Measurements from ENCODE around the gene JMJD8. TPM values are rescaled to one million over a fixed set of nuclear protein-coding genes. Genes with fewer than 3 reads are reported as not detected.

JMJD8 gene
- total and polyA plus RNA-seq, 9 of the 15 experiments (the other 6 are each of a cell fraction or from before 2014, with no cell fraction given), result 1.2 to 50.6 (median 29.3) TPM

GRCh38 chr16:728131-728889 is 44.2 kb upstream of the JMJD8 start (continued):
- TF ChIP-seq SMARCB1 (IDR thresholded peaks at IDR 0.05; ENCODE audit: insufficient read length, low read depth) (no peak), ZBTB34 (CRISPR knock-in tag; IDR thresholded peaks at IDR 0.05) (no peak), ZNF780A (CRISPR knock-in tag; IDR thresholded peaks at IDR 0.05) (no peak), TAL1 (IDR thresholded peaks at IDR 0.05) (no peak), PCBP2 (IDR thresholded peaks at IDR 0.05; ENCODE audit: low read depth, low read length, poor library complexity, severe bottlenecking) (no peak), ZNF507 (tag; conservative IDR thresholded peaks at IDR 0.05) (no peak), SETDB1 (IDR thresholded peaks at IDR 0.05; ENCODE audit: low read length) (no peak), CHD7 (IDR thresholded peaks at IDR 0.05; ENCODE audit: low read depth, low read length) (no peak), TEAD4 (IDR thresholded peaks at IDR 0.05; ENCODE audit: low read length) (no peak), TEAD4 (CRISPR knock-in tag; IDR thresholded peaks at IDR 0.05; ENCODE audit: borderline replicate concordance) (no peak), MEF2A (IDR thresholded peaks at IDR 0.05; ENCODE audit: control insufficient read depth, low read depth, low read length) (no peak), ARNT (IDR thresholded peaks at IDR 0.05) (no peak), HNRNPLL (IDR thresholded peaks at IDR 0.05; ENCODE audit: low read depth, low read length, poor library complexity, severe bottlenecking) (no peak), NR0B1 (IDR thresholded peaks at IDR 0.05; ENCODE audit: partially characterized antibody) (no peak)

Measured in K562 (cell line).